Mesothelial cell of epicardium (in vitro differentiated cells): ENCODE results near the gene PDZD8. TPM values are rescaled to one million over a fixed set of nuclear protein-coding genes. Genes with fewer than 3 reads are reported as not detected.
"Not testable (repeated sequence)": the region's sequence is repeated elsewhere in the genome, so short reads cannot be mapped to it uniquely, and the experiment has no call there.

ENCODE experiments used
- DNase-seq, 2 experiments: peaks; one replicate each; pipeline ENCODE4 v3.0.0; 2021; ENCODE audit warnings: low spot score in 2 of 2; ENCODE audit not compliant: unreplicated experiment in 2 of 2
- H3K27ac Mint-ChIP-seq: 2 replicates; pipeline ENCODE4 v1.8.0; 2021; ENCODE audit warnings: mixed read lengths
- H3K27me3 Mint-ChIP-seq: 2 replicates; pipeline ENCODE4 v1.8.0; 2021; ENCODE audit warnings: low read depth, mixed read lengths
- H3K36me3 Mint-ChIP-seq: 2 replicates; pipeline ENCODE4 v1.8.0; 2021; ENCODE audit warnings: mixed read lengths
- H3K4me1 Mint-ChIP-seq: 2 replicates; pipeline ENCODE4 v1.8.0; 2021; ENCODE audit warnings: mixed read lengths
- H3K4me3 Mint-ChIP-seq: 2 replicates; pipeline ENCODE4 v1.8.0; 2021; ENCODE audit warnings: mild to moderate bottlenecking, moderate library complexity, mixed read lengths
- H3K9me3 Mint-ChIP-seq: 2 replicates; pipeline ENCODE4 v1.8.0; 2021; ENCODE audit warnings: mixed read lengths
- CTCF ChIP-seq: fragments of 200-600 bp; sonication (generic); IDR thresholded peaks from one replicate; pipeline ENCODE4 v1.5.0; 2021; ENCODE audit warnings: antibody characterized with exemption; ENCODE audit not compliant: unreplicated experiment
- total RNA-seq: library from RNA; stranded (reverse); gene quantifications from 3 replicates; pipeline ENCODE4 v1.2.1, GENCODE V29; 2021

PDZD8 gene
- total RNA-seq, 1 donor from 2014 or later, result 27.3 TPM

- Mint-ChIP-seq H3K27me3 (no peaks in the 10 kb centered on the region), H3K4me1 (no peaks in the 10 kb centered on the region), H3K4me3 (no peak overlapping the region), H3K9me3 (no peaks in the 10 kb centered on the region), H3K36me3 (peaks cover 11% of the 10 kb centered on the region), H3K27ac (no peak overlapping the region)
- no peak for TF ChIP-seq CTCF
- DNase-seq, result no peak
Measured at GRCh38 chr10:117316701-117317100, 58.5 kb downstream of the PDZD8 start.

- no peak overlapping the region for H3K27ac Mint-ChIP-seq
- H3K9me3 Mint-ChIP-seq, result no peaks in the 10 kb centered on the region
- no peak for TF ChIP-seq CTCF
- H3K4me1 Mint-ChIP-seq, result peaks cover 8% of the 10 kb centered on the region
- no peak overlapping the region for H3K4me3 Mint-ChIP-seq
- peaks cover 12% of the 10 kb centered on the region for H3K36me3 Mint-ChIP-seq
- no peak for DNase-seq
- H3K27me3 Mint-ChIP-seq, result no peaks in the 10 kb centered on the region
Measured at GRCh38 chr10:117313641-117314040, 61.6 kb downstream of the PDZD8 start.

- no peak for DNase-seq
- TF ChIP-seq CTCF, result no peak
- Mint-ChIP-seq H3K9me3 (no peaks in the 10 kb centered on the region), H3K27ac (no peak overlapping the region), H3K4me3 (no peak overlapping the region), H3K27me3 (no peaks in the 10 kb centered on the region), H3K4me1 (peaks cover 8% of the 10 kb centered on the region), H3K36me3 (peaks cover 12% of the 10 kb centered on the region)
Measured at GRCh38 chr10:117312430-117312829, 62.8 kb downstream of the PDZD8 start.

- Mint-ChIP-seq H3K36me3 (peaks cover 12% of the 10 kb centered on the region), H3K27ac (no peak overlapping the region), H3K4me3 (no peak overlapping the region), H3K4me1 (peaks cover 8% of the 10 kb centered on the region), H3K27me3 (no peaks in the 10 kb centered on the region), H3K9me3 (no peaks in the 10 kb centered on the region)
- no peak for TF ChIP-seq CTCF
- DNase-seq, result no peak
Measured at GRCh38 chr10:117311261-117311660, 64.0 kb downstream of the PDZD8 start.

GRCh38 chr10:117306674-117307073 is 68.6 kb downstream of the PDZD8 start:
- peaks cover 27% of the 10 kb centered on the region for H3K36me3 Mint-ChIP-seq
- H3K27ac Mint-ChIP-seq, result no peak overlapping the region
- no peak overlapping the region for H3K4me3 Mint-ChIP-seq
- no peak for TF ChIP-seq CTCF
- H3K4me1 Mint-ChIP-seq, result peaks cover 8% of the 10 kb centered on the region
- peaks cover 27% of the 10 kb centered on the region for H3K9me3 Mint-ChIP-seq
- no peak for DNase-seq
- H3K27me3 Mint-ChIP-seq, result no peaks in the 10 kb centered on the region

- Mint-ChIP-seq H3K9me3 (peaks cover 40% of the 10 kb centered on the region), H3K36me3 (peaks cover 38% of the 10 kb centered on the region)
- not testable (repeated sequence) for H3K4me1 Mint-ChIP-seq, H3K27ac Mint-ChIP-seq, DNase-seq, H3K4me3 Mint-ChIP-seq, H3K27me3 Mint-ChIP-seq
Measured at GRCh38 chr10:117303451-117303850, 71.8 kb downstream of the PDZD8 start.
